ENCODE data around the gene LRRC28. TPM values are rescaled to one million over a fixed set of nuclear protein-coding genes. Genes with fewer than 3 reads are reported as not detected.

Gene LRRC28
- total RNA-seq, 1 experiment from 2014 or later: 39.3 TPM

DNA sequence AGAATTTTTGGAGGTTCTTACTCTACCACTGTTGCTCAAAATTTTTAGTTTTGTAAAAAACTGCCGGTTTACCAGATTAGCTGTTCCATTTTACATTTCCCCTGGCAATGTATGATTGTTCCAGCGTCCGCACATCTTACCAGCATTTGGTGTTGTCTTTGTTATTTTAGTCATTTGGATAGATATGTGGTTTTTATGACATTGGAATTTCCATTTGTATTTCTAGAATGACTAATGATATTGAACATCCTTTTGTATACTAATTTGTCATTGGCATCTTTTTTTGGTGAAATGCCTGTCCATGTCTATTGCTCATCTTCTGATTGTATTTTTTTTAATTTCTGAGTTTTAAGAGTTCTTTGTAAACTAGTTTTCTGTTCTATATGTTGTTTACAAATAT, 28.5 kb downstream of the LRRC28 start:
- ChIA-PET CTCF (no interaction called here), POLR2A (interaction anchor here (0.6 kb wide), 1 partner anchor 491 kb away, joined by 5 read pairs; no protein-coding TSS in a partner anchor)
- intact Hi-C loops (cut with micrococcal nuclease; ENCODE audit: unreplicated experiment) (no loop called here), in situ Hi-C loops (cut with HindIII; ENCODE audit: low pct_unique_long_range_greater_than_20kb, low sequenced_read_pairs) (no loop called here)
- no peaks in the 10 kb centered on the region for H3K9me3 ChIP-seq (ENCODE audit: control insufficient read depth, insufficient read depth, low read depth, low read length)
- H3K27ac ChIP-seq (ENCODE audit: low read length): no peak overlapping the region
- no peaks in the 10 kb centered on the region for H3K36me3 ChIP-seq (ENCODE audit: control insufficient read depth, insufficient read depth, low read length)
- H3K27me3 ChIP-seq (ENCODE audit: control insufficient read depth, insufficient read depth, low read length): no peaks in the 10 kb centered on the region
- TF ChIP-seq SIN3A (IDR thresholded peaks at IDR 0.05; ENCODE audit: borderline replicate concordance, insufficient read depth, low read depth, low read length) (no peak), REST (IDR thresholded peaks at IDR 0.05; ENCODE audit: insufficient read depth in 1 of 2, low read depth in 2 of 2, low read length in 1 of 2) (no peak), POLR2AphosphoS5 (IDR thresholded peaks at IDR 0.05; ENCODE audit: low read depth, low read length) (no peak), CTCF (IDR thresholded peaks at IDR 0.05) (no peak), TCF7L2 (IDR thresholded peaks at IDR 0.05; ENCODE audit: low read depth, low read length) (no peak)
- H3K4me1 ChIP-seq (ENCODE audit: control insufficient read depth, insufficient read depth, low read length): no peaks in the 10 kb centered on the region
- BruUV-seq (replicated peaks): no TSS peak
- ATAC-seq (no peak), DNase-seq (ENCODE audit: low read depth, low spot score) (no peak)
- H3K4me3 ChIP-seq (ENCODE audit: low read depth in 2 of 2, low read length in 2 of 2): no peak overlapping the region

GRCh38 chr15:99282121-99282520, 30.8 kb downstream of the LRRC28 start:
- H3K36me3 ChIP-seq (ENCODE audit: control insufficient read depth, insufficient read depth, low read length): no peaks in the 10 kb centered on the region
- no peak for DNase-seq (ENCODE audit: low read depth, low spot score)

More at GRCh38 chr15:99282121-99282520, 30.8 kb downstream of the LRRC28 start:
- ChIA-PET POLR2A (no interaction called here), CTCF (interaction anchor here (0.6 to 1.4 kb wide), 4 partner anchors 9 to 422 kb away, joined by 3 to 9 read pairs (median 4); no protein-coding TSS in a partner anchor)
- no TSS peak for BruUV-seq (replicated peaks)
- in situ Hi-C loops (cut with HindIII; ENCODE audit: low pct_unique_long_range_greater_than_20kb, low sequenced_read_pairs) (no loop called here), intact Hi-C loops (cut with micrococcal nuclease; ENCODE audit: unreplicated experiment) (no loop called here)
- H3K27me3 ChIP-seq (ENCODE audit: control insufficient read depth, insufficient read depth, low read length): no peaks in the 10 kb centered on the region
- no peak overlapping the region for H3K4me3 ChIP-seq (ENCODE audit: low read depth in 2 of 2, low read length in 2 of 2)
- H3K4me1 ChIP-seq (ENCODE audit: control insufficient read depth, insufficient read depth, low read length): no peaks in the 10 kb centered on the region
- ATAC-seq: no peak
- no peaks in the 10 kb centered on the region for H3K9me3 ChIP-seq (ENCODE audit: control insufficient read depth, insufficient read depth, low read depth, low read length)
- no peak for TF ChIP-seq CTCF (IDR thresholded peaks at IDR 0.05)
- TF ChIP-seq REST (IDR thresholded peaks at IDR 0.05; ENCODE audit: insufficient read depth in 1 of 2, low read depth in 2 of 2, low read length in 1 of 2): no peak
- no peak overlapping the region for H3K27ac ChIP-seq (ENCODE audit: low read length)
